ENCODE data around the gene ZIM2.

ZIM2 gene

GRCh38 chr19:56840451-56841192 lies at the start of gene ZIM2, which contains the start of gene PEG3:
Gene ZIM2 (minus strand): TSS chr19:56840726. CDS start chr19:56824277, 16,449 bp downstream.
Gene PEG3 (minus strand): TSS chr19:56840726. CDS start chr19:56824655, 16,071 bp downstream.
- ATAC-seq, result no peak
- TF ChIP-seq ESRRG (CRISPR knock-in tag; IDR thresholded peaks at IDR 0.05) (no peak), ZNF70 (CRISPR knock-in tag; IDR thresholded peaks at IDR 0.05) (no peak), ISL1 (CRISPR knock-in tag; IDR thresholded peaks at IDR 0.05) (no peak), ZFP3 (CRISPR knock-in tag; IDR thresholded peaks at IDR 0.05) (no peak), OSR1 (CRISPR knock-in tag; IDR thresholded peaks at IDR 0.05) (no peak), ZC3H10 (CRISPR knock-in tag; IDR thresholded peaks at IDR 0.05) (no peak)

- ATAC-seq, result no peak
These were observed 44.9 kb upstream of the ZIM2 start for GRCh38 chr19:56885173-56885985.

GRCh38 chr19:56884441-56884840 lies 43.9 kb upstream of the ZIM2 start:
- ATAC-seq, result no peak
- no peak for TF ChIP-seq TCF4 (CRISPR knock-in tag; IDR thresholded peaks at IDR 0.05; ENCODE audit: borderline replicate concordance)
- no peak for TF ChIP-seq CSRNP3 (CRISPR knock-in tag; IDR thresholded peaks at IDR 0.05)
- TF ChIP-seq ZFP30 (CRISPR knock-in tag; IDR thresholded peaks at IDR 0.05), result no peak
- no peak for TF ChIP-seq CSDC2 (CRISPR knock-in tag; IDR thresholded peaks at IDR 0.05)
- TF ChIP-seq PPARA (CRISPR knock-in tag; IDR thresholded peaks at IDR 0.05; ENCODE audit: borderline replicate concordance), result no peak
- no peak for TF ChIP-seq ZNF70 (CRISPR knock-in tag; IDR thresholded peaks at IDR 0.05)
- TF ChIP-seq RARB (CRISPR knock-in tag; IDR thresholded peaks at IDR 0.05), result no peak
- no peak for TF ChIP-seq ARNTL (CRISPR knock-in tag; IDR thresholded peaks at IDR 0.05; ENCODE audit: borderline replicate concordance, low read depth)
- TF ChIP-seq CREB5 (CRISPR knock-in tag; IDR thresholded peaks at IDR 0.05; ENCODE audit: low read depth), result no peak
- no peak for TF ChIP-seq GLIS3 (CRISPR knock-in tag; IDR thresholded peaks at IDR 0.05)
- TF ChIP-seq ESRRG (CRISPR knock-in tag; IDR thresholded peaks at IDR 0.05), result no peak
- no peak for TF ChIP-seq TOX (CRISPR knock-in tag; IDR thresholded peaks at IDR 0.05; ENCODE audit: borderline replicate concordance)

More at GRCh38 chr19:56885173-56885985, 44.9 kb upstream of the ZIM2 start:
- TF ChIP-seq ZNF8 (CRISPR knock-in tag; IDR thresholded peaks at IDR 0.05) (no peak), PATZ1 (CRISPR knock-in tag; IDR thresholded peaks at IDR 0.05; ENCODE audit: borderline replicate concordance) (no peak)

- TF ChIP-seq ARNTL (CRISPR knock-in tag; IDR thresholded peaks at IDR 0.05; ENCODE audit: borderline replicate concordance, low read depth) (no peak), RARB (CRISPR knock-in tag; IDR thresholded peaks at IDR 0.05) (no peak), PATZ1 (CRISPR knock-in tag; IDR thresholded peaks at IDR 0.05; ENCODE audit: borderline replicate concordance) (no peak), TSHZ2 (CRISPR knock-in tag; IDR thresholded peaks at IDR 0.05) (no peak), SNAI2 (CRISPR knock-in tag; IDR thresholded peaks at IDR 0.05) (no peak), CSDC2 (CRISPR knock-in tag; IDR thresholded peaks at IDR 0.05) (no peak), TOX (CRISPR knock-in tag; IDR thresholded peaks at IDR 0.05; ENCODE audit: borderline replicate concordance) (no peak), GLIS3 (CRISPR knock-in tag; IDR thresholded peaks at IDR 0.05) (no peak)
- no peak for ATAC-seq
These were observed 40.2 kb upstream of the ZIM2 start for GRCh38 chr19:56880592-56881190.
